SU-DHL-6 (cell line): ENCODE data around the gene CRTAC1.

Experiments
- EZH2phosphoT487 ChIP-seq: fragments of 200-600 bp; sonication (generic), shearing (Covaris generic); conservative IDR thresholded peaks from 2 replicates; pipeline ENCODE4 v1.6.1; 2018; ENCODE audit warnings: mild to moderate bottlenecking, antibody characterized with exemption, low read length, moderate library complexity, mixed read lengths
- TF ChIP-seq, protein P1 (sequence below): fragments of 200-600 bp; sonication (generic); IDR thresholded peaks from one replicate; pipeline ENCODE4 v1.5.1; 2017; ENCODE audit warnings: antibody characterized with exemption, mild to moderate bottlenecking, low read length, moderate library complexity; ENCODE audit not compliant: insufficient read depth, poor library complexity, severe bottlenecking

DNA sequence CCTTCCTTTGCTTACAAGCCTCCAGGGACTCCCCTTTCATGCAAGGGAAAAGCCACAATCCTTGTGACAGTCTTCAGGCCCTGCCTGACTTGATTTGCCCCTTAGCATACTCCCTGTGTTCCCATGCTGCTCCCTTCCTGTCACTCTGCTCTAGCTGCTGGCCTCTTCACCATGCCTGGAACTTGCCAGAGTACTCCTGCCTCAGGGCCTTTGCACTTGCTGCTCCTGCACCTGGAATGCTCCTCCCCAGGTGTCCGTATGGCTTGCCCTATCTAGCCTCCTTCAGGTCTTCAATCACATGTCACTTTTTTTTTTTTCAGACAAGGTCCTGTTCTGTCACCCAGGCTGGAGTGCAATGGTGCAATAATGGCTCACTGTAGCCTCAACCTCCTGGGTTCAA is 203.5 kb downstream of the CRTAC1 start:
- TF ChIP-seq, protein P1, sequence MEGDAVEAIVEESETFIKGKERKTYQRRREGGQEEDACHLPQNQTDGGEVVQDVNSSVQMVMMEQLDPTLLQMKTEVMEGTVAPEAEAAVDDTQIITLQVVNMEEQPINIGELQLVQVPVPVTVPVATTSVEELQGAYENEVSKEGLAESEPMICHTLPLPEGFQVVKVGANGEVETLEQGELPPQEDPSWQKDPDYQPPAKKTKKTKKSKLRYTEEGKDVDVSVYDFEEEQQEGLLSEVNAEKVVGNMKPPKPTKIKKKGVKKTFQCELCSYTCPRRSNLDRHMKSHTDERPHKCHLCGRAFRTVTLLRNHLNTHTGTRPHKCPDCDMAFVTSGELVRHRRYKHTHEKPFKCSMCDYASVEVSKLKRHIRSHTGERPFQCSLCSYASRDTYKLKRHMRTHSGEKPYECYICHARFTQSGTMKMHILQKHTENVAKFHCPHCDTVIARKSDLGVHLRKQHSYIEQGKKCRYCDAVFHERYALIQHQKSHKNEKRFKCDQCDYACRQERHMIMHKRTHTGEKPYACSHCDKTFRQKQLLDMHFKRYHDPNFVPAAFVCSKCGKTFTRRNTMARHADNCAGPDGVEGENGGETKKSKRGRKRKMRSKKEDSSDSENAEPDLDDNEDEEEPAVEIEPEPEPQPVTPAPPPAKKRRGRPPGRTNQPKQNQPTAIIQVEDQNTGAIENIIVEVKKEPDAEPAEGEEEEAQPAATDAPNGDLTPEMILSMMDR: no peak
- no peak for TF ChIP-seq EZH2phosphoT487
